ENCODE data around the gene ALKBH5. TPM values are rescaled to one million over a fixed set of nuclear protein-coding genes. Genes with fewer than 3 reads are reported as not detected.
A peak's percentile ranks its signal among the peaks of the same experiment; 100 is the strongest.

Gene ALKBH5
- total and polyA plus RNA-seq, 9 of the 15 experiments (the other 6 are each of a cell fraction or from before 2014, with no cell fraction given): 11.4 to 70.0 (median 47.4) TPM

DNA sequence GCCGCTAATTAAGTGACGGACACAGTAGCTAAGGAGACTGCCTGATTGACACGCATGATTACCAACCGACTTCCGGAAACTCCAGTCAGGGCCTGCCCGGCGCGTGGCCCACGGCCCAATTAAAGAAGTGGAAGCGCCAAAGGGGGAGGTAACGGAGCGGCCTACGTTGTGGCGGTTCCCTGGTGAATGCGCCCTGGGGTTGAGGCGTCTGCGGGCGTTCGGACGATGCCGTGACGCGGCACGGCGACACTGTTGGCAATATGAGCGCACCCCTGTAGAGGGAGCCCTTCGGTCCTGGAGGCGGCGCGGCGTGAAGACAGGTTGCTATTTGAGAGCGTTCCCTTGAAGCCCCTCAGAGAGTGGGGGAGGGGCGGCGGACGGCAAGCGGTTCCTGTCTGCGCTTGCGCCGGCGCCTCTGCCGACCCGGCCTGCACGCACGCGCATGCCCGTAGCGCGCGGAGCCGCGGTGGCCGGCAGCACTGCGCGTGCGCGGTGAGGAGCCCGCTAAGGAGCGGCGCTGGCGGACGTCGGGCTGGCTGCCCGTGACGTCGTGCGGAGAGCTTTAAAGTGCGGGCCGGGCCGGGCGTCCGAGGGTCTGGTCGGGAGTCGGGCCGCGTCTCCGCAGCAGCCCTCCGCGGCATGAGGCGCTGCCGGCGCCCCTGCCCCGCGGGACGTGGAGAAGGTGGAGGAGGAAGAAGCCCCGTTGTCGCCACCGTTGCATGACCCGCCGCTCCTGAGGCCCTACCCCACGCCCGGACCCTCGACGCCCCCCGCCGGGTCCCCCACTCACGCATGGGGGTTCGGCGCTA, at the start of gene ALKBH5 (continued):
- TF ChIP-seq ETS1 (conservative IDR thresholded peaks at IDR 0.05; ENCODE audit: control insufficient read depth, low read depth, low read length) (no peak), RBFOX2 (IDR thresholded peaks at IDR 0.05; ENCODE audit: low read depth, low read length) (peak; percentile 76), NFRKB (IDR thresholded peaks at IDR 0.05; ENCODE audit: low read depth) (no peak), ZNF41 (CRISPR knock-in tag; conservative IDR thresholded peaks at IDR 0.05) (no peak), SPI1 (IDR thresholded peaks at IDR 0.05; ENCODE audit: borderline replicate concordance, low read depth, low read length) (0 out of 2 replicates have a peak, but pooled peaks have one; percentile 24), ZNF311 (CRISPR knock-in tag; IDR thresholded peaks at IDR 0.05) (no peak), HDAC2 (IDR thresholded peaks at IDR 0.05) (no peak), ZNF589 (CRISPR knock-in tag; IDR thresholded peaks at IDR 0.05; ENCODE audit: low read depth) (no peak), ID3 (CRISPR knock-in tag; IDR thresholded peaks at IDR 0.05) (no peak), ID3 (tag; IDR thresholded peaks at IDR 0.05) (no peak), FOS (IDR thresholded peaks at IDR 0.05; ENCODE audit: extremely low read depth, insufficient read length) (peak; percentile 85), ZNF282 (CRISPR knock-in tag; IDR thresholded peaks at IDR 0.05) (no peak), ZNF76 (CRISPR knock-in tag; IDR thresholded peaks at IDR 0.05; ENCODE audit: borderline replicate concordance) (no peak), CREB3L1 (IDR thresholded peaks at IDR 0.05; ENCODE audit: borderline replicate concordance, low read depth) (peak; percentile 62; the same call in 1 of the 2 replicates), ZNF717 (CRISPR knock-in tag; IDR thresholded peaks at IDR 0.05) (no peak), TAF9B (IDR thresholded peaks at IDR 0.05; ENCODE audit: partially characterized antibody) (no peak), DNMT1 (IDR thresholded peaks at IDR 0.05) (no peak), ZFX (CRISPR knock-in tag; IDR thresholded peaks at IDR 0.05) (peak; percentile 72), ARID2 (IDR thresholded peaks at IDR 0.05) (no peak), MAFK (IDR thresholded peaks at IDR 0.05; ENCODE audit: low read length) (no peak), MCM5 (IDR thresholded peaks at IDR 0.05; ENCODE audit: low read depth) (no peak), GTF2E2 (tag; IDR thresholded peaks at IDR 0.05) (no peak), MTA1 (IDR thresholded peaks at IDR 0.05; ENCODE audit: borderline replicate concordance) (no peak), ZNF197 (CRISPR knock-in tag; IDR thresholded peaks at IDR 0.05; ENCODE audit: low read depth) (0 out of 2 replicates have a peak, but pooled peaks have one; percentile 4), MXI1 (IDR thresholded peaks at IDR 0.05; ENCODE audit: low read depth, low read length) (peak; percentile 88), MBD2 (IDR thresholded peaks at IDR 0.05; ENCODE audit: borderline replicate concordance, low read depth) (peak; percentile 84)
- TF ChIP-seq, protein P1, sequence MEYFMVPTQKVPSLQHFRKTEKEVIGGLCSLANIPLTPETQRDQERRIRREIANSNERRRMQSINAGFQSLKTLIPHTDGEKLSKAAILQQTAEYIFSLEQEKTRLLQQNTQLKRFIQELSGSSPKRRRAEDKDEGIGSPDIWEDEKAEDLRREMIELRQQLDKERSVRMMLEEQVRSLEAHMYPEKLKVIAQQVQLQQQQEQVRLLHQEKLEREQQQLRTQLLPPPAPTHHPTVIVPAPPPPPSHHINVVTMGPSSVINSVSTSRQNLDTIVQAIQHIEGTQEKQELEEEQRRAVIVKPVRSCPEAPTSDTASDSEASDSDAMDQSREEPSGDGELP (CRISPR knock-in tag; IDR thresholded peaks at IDR 0.05; ENCODE audit: borderline replicate concordance): peak; percentile 53
